A673 (cell line): Measurements from ENCODE around the gene PKP3. TPM values are rescaled to one million over a fixed set of nuclear protein-coding genes. Genes with fewer than 3 reads are reported as not detected.

Experiments used
- BruUV-seq: library from RNA; stranded (reverse); fragments of 400-500 nt; replicated peaks from 2 replicates; lab custom pipeline; 2021; lab: Mats Ljungman, UMichigan
- CTCF ChIA-PET: fragments of 300-600 bp; sonication (Branson Sonifier 250); formaldehyde crosslinking; loops from one replicate; lab custom pipeline; 2022; ENCODE audit warnings: antibody characterized with exemption; lab: Charles Lee
- POLR2A ChIA-PET: fragments of 300-600 bp; sonication (Branson Sonifier 250); formaldehyde crosslinking; loops from one replicate; lab custom pipeline; 2022; ENCODE audit warnings: antibody characterized with exemption; ENCODE audit not compliant: low non-redundant PET; lab: Charles Lee
- DNase-seq: peaks from one replicate; pipeline ENCODE4 v3.0.0-alpha.2; 2015; ENCODE audit warnings: low spot score
- H3K27ac ChIP-seq: fragments of 200-600 bp; sonication (generic); 2 replicates; pipeline ENCODE4 v1.5.1; 2016; ENCODE audit warnings: mixed run types, low read depth, mild to moderate bottlenecking, mixed read lengths, antibody characterized with exemption, low read length; ENCODE audit not compliant: poor library complexity, severe bottlenecking
- H3K27me3 ChIP-seq: fragments of 200-600 bp; sonication (generic); replicated peaks from 2 replicates; pipeline ENCODE4 v1.6.1; 2017; ENCODE audit warnings: mixed run types, low read depth, mild to moderate bottlenecking, mixed read lengths, antibody characterized with exemption, low read length; ENCODE audit not compliant: insufficient read depth, poor library complexity
- H3K36me3 ChIP-seq: fragments of 200-600 bp; sonication (generic); 2 replicates; pipeline ENCODE4 v1.6.1; 2016; ENCODE audit warnings: mixed run types, mild to moderate bottlenecking, mixed read lengths, antibody characterized with exemption, low read length; ENCODE audit not compliant: insufficient read depth, poor library complexity, severe bottlenecking
- H3K4me1 ChIP-seq: fragments of 200-600 bp; sonication (generic); 2 replicates; pipeline ENCODE4 v1.6.1; 2017; ENCODE audit warnings: mixed run types, mild to moderate bottlenecking, mixed read lengths, antibody characterized with exemption, low read length; ENCODE audit not compliant: insufficient read depth, poor library complexity, severe bottlenecking
- H3K4me3 ChIP-seq: fragments of 200-600 bp; sonication (generic); 2 replicates; pipeline ENCODE4 v1.5.1; 2016; ENCODE audit warnings: low read depth, mixed run types, mild to moderate bottlenecking, mixed read lengths, low read length; ENCODE audit not compliant: poor library complexity, severe bottlenecking
- H3K9me3 ChIP-seq: fragments of 200-600 bp; sonication (generic); 2 replicates; pipeline ENCODE4 v1.6.1; 2016; ENCODE audit warnings: mixed run types, low read depth, mild to moderate bottlenecking, mixed read lengths, antibody characterized with exemption, low read length; ENCODE audit not compliant: poor library complexity, severe bottlenecking
- EZH2 ChIP-seq: fragments of 200-600 bp; sonication (generic); IDR thresholded peaks from 2 replicates; pipeline ENCODE4 v1.6.1; 2017; ENCODE audit warnings: borderline replicate concordance, low read depth, mild to moderate bottlenecking, mixed read lengths, antibody characterized with exemption, low read length; ENCODE audit not compliant: poor library complexity, severe bottlenecking
- intact Hi-C: fragments of 100-400 bp; cut with micrococcal nuclease; formaldehyde crosslinking; loops from one replicate; pipeline ENCODE4 v1.10.0; 2022; ENCODE audit not compliant: unreplicated experiment
- total RNA-seq: library from RNA; stranded (reverse); gene quantifications from 2 replicates; pipeline ENCODE4 v1.2.3, GENCODE V29; 2021
- TF ChIP-seq, protein P1 (sequence below): fragments of 300-800, 200-600 bp; sonication (generic); conservative IDR thresholded peaks from 2 replicates; pipeline ENCODE4 v1.5.1; 2017; ENCODE audit warnings: low read depth, mild to moderate bottlenecking, antibody characterized with exemption, low read length, moderate library complexity, mixed read lengths

PKP3 gene
- total RNA-seq, 1 experiment from 2014 or later, result not detected

GRCh38 chr11:452203-452744 lies 58.3 kb downstream of the PKP3 start:
- no peak overlapping the region for H3K27ac ChIP-seq
- H3K9me3 ChIP-seq, result no peaks in the 10 kb centered on the region
- no peaks in the 10 kb centered on the region for H3K27me3 ChIP-seq
- no peak for DNase-seq
- H3K36me3 ChIP-seq, result no peaks in the 10 kb centered on the region
- TF ChIP-seq, protein P1, sequence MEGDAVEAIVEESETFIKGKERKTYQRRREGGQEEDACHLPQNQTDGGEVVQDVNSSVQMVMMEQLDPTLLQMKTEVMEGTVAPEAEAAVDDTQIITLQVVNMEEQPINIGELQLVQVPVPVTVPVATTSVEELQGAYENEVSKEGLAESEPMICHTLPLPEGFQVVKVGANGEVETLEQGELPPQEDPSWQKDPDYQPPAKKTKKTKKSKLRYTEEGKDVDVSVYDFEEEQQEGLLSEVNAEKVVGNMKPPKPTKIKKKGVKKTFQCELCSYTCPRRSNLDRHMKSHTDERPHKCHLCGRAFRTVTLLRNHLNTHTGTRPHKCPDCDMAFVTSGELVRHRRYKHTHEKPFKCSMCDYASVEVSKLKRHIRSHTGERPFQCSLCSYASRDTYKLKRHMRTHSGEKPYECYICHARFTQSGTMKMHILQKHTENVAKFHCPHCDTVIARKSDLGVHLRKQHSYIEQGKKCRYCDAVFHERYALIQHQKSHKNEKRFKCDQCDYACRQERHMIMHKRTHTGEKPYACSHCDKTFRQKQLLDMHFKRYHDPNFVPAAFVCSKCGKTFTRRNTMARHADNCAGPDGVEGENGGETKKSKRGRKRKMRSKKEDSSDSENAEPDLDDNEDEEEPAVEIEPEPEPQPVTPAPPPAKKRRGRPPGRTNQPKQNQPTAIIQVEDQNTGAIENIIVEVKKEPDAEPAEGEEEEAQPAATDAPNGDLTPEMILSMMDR, result no peak
- no peak for TF ChIP-seq EZH2
- intact Hi-C loops, result no loop called here
- CTCF ChIA-PET, result no interaction called here
- BruUV-seq, result no TSS peak
- H3K4me3 ChIP-seq, result no peak overlapping the region
- peaks cover 8% of the 10 kb centered on the region for H3K4me1 ChIP-seq
- POLR2A ChIA-PET, result no interaction called here

GRCh38 chr11:452916-453527 lies 59.0 kb downstream of the PKP3 start:
- no peak for TF ChIP-seq EZH2
- TF ChIP-seq, protein P1, result no peak
- ChIA-PET CTCF (no interaction called here), POLR2A (no interaction called here)
- H3K4me1 ChIP-seq, result peaks cover 8% of the 10 kb centered on the region
- DNase-seq, result no peak
- intact Hi-C loops, result no loop called here
- no peaks in the 10 kb centered on the region for H3K27me3 ChIP-seq
- no peak overlapping the region for H3K4me3 ChIP-seq
- BruUV-seq, result no TSS peak
- no peak overlapping the region for H3K27ac ChIP-seq
- H3K9me3 ChIP-seq, result no peaks in the 10 kb centered on the region
- H3K36me3 ChIP-seq, result no peaks in the 10 kb centered on the region

DNA sequence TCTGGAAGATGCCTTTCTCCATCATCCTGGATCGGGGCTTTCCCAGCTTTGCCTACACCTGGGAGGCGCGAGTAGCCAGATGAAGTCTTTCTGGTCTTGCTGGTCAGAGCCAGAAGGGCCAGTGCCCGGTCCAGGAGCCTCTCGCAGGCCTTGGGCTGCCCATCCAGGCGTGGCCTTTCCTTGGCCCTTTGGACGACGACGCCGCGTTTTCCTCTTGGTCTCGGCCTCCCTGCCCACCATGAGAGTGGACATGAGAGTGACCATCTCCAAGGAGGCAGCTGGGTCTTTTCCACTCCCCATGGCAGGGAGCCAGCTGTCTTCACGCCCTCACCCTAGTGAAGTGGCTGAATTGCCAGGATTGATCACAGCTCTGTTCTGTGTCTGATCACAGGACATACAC lies 59.6 kb downstream of the PKP3 start:
- no peaks in the 10 kb centered on the region for H3K36me3 ChIP-seq
- peaks cover 8% of the 10 kb centered on the region for H3K4me1 ChIP-seq
- POLR2A ChIA-PET, result no interaction called here
- H3K4me3 ChIP-seq, result no peak overlapping the region
- no peak for TF ChIP-seq EZH2
- TF ChIP-seq, protein P1, result no peak
- no peaks in the 10 kb centered on the region for H3K27me3 ChIP-seq
- intact Hi-C loops, result no loop called here
- no peaks in the 10 kb centered on the region for H3K9me3 ChIP-seq
- H3K27ac ChIP-seq, result no peak overlapping the region
- DNase-seq, result no peak
- no TSS peak for BruUV-seq
- CTCF ChIA-PET, result no interaction called here
